Measurements from ENCODE around the gene SORL1.
"Not testable (repeated sequence)": the region's sequence is repeated elsewhere in the genome, so short reads cannot be mapped to it uniquely, and the experiment has no call there.

SORL1 gene, protein sequence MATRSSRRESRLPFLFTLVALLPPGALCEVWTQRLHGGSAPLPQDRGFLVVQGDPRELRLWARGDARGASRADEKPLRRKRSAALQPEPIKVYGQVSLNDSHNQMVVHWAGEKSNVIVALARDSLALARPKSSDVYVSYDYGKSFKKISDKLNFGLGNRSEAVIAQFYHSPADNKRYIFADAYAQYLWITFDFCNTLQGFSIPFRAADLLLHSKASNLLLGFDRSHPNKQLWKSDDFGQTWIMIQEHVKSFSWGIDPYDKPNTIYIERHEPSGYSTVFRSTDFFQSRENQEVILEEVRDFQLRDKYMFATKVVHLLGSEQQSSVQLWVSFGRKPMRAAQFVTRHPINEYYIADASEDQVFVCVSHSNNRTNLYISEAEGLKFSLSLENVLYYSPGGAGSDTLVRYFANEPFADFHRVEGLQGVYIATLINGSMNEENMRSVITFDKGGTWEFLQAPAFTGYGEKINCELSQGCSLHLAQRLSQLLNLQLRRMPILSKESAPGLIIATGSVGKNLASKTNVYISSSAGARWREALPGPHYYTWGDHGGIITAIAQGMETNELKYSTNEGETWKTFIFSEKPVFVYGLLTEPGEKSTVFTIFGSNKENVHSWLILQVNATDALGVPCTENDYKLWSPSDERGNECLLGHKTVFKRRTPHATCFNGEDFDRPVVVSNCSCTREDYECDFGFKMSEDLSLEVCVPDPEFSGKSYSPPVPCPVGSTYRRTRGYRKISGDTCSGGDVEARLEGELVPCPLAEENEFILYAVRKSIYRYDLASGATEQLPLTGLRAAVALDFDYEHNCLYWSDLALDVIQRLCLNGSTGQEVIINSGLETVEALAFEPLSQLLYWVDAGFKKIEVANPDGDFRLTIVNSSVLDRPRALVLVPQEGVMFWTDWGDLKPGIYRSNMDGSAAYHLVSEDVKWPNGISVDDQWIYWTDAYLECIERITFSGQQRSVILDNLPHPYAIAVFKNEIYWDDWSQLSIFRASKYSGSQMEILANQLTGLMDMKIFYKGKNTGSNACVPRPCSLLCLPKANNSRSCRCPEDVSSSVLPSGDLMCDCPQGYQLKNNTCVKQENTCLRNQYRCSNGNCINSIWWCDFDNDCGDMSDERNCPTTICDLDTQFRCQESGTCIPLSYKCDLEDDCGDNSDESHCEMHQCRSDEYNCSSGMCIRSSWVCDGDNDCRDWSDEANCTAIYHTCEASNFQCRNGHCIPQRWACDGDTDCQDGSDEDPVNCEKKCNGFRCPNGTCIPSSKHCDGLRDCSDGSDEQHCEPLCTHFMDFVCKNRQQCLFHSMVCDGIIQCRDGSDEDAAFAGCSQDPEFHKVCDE (N-terminal part only)

DNA sequence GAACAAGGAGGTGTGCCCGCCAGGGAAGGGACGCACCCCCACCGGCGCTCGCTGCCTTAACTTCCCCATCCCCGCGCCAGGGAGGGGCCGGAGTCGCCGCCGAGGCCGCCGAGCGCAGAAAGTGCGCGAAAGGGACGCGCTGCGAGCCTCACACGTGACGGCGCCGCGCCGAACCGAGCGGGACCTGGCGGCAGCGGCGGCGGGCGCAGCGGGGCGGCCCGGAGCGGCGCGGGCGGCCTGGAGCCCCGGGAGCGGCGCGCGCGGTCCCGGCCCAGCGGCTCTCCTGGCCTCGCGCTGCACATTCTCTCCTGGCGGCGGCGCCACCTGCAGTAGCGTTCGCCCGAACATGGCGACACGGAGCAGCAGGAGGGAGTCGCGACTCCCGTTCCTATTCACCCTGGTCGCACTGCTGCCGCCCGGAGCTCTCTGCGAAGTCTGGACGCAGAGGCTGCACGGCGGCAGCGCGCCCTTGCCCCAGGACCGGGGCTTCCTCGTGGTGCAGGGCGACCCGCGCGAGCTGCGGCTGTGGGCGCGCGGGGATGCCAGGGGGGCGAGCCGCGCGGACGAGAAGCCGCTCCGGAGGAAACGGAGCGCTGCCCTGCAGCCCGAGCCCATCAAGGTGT, at the start of gene SORL1:
Gene SORL1, plus strand, starts transcription at position 329 of the 623 bp plus-strand sequence. Its CDS starts 18 bp downstream, at position 347.
- no peak for DNase-seq

DNA sequence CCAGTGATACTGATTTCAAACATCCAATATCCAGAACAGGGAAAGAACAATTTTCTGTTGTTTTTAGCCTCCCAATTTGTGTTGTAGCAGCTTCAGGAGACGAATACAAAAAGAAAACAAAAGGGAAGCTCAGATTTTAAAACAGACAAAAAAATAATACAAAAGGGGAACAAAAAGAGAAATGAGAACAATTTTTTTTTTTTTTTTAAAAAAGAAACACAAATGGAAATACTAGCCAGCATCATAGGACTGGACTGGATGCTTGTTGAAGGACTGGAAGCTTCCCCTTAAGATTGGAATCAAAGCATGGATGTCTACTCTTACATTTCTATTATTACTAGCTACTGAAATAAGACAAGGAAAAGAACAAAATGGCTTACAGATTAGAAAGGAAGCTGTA, 46.5 kb upstream of the SORL1 start:
- no peak for DNase-seq

DNA sequence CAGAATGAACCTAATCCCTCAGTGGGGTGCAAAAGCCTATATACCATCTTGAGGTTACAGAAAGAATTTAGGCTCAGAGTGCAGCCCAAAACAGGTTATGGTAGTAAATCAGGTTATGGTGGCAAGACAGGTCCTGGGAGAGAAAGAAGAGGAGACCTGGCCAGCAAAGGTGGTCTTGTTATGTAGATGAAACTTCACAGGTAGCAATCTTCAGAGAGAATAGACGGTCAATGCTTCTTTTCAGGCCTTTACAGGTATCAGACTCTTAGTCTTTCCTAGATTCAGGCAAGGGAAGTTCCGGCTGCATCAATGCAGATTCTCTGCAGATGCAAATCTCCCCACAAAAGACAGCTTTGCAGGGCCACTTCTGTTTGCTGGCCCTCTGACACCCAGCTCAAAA, 45.8 kb upstream of the SORL1 start:
- no peak for DNase-seq

DNA sequence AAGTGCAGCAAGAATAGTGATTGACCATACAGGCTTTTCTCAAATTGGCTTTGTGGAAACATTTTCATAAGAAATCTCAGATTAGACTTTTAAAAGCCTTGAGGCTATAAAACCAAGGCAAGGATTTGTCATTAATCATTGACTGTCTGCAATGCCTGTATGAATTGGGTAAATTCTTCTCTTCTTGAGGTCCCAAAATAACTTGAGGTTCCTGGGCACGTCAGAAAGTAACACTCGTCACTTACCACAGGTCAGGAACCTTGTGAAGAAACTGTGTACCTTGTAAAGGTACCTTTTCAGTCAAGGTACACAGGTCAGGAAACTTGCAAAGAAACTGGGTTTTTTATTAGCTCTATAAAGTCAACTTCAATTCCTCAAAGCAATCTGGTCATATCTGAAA, 43.3 kb upstream of the SORL1 start:
- DNase-seq, result no peak

DNA sequence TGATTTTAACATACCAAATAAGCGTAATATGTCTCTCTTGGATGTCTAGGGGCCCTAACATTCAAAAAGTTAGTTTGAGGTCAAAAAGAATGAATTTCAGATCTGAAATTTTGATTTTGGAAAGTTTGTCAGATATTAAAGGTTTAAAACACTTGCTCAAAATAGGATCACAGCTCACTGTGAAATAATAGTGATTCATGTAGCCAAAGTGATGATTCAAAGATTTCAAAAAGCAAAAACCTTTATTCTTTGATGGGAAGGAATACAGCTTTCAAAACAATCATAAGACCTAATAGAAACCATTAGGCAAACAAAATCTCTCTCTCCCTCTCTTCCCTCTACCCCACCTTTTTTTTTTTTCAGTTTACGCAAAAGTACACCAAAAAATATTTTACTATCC, 42.1 kb upstream of the SORL1 start:
- DNase-seq, result not testable (repeated sequence)

DNA sequence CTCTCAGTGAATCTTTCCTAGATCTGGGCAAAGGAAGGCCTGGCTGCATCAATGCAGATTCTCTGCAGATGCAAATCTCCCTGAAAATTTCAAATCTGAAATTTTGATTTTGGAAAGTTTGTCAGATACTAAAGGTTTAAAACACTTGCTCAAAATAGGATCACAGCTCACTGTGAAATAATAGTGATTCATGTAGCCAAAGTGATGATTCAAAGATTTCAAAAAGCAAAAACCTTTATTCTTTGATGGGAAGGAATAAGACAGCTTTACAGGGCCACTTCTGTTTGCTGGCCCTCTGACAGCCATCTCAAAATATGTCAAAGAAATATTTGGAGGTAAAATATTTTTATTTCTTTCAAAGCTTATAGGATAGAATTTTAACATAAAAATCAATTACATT, 40.8 kb upstream of the SORL1 start:
- not testable (repeated sequence) for DNase-seq

DNA sequence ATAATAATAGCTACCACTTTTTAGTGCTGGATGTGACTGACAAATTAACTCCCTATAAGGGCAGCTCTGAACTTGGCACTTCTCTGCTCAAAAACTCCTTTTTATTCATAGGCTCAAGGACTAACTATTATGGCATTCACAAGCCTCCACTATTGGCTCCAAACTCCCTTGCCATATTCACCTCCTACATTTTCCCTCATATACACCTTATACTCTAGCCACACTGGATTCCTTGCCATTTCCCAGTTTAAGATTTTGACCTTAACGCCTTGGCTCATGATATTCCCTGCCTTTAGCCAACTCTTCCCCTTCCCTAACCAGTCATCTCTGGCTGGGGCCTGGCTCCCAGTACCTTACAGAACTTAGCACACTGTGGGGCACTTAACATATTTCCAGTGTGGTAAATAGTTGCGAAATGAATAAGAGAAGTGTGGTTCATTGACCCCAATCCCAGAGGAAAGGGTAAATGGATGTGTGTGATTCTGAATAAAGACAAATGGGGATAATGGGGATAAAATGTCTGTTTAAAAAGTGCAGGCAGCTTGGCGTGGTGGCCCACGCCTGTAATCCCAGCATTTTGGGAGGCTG, 40.0 kb upstream of the SORL1 start:
- DNase-seq, result no peak

DNA sequence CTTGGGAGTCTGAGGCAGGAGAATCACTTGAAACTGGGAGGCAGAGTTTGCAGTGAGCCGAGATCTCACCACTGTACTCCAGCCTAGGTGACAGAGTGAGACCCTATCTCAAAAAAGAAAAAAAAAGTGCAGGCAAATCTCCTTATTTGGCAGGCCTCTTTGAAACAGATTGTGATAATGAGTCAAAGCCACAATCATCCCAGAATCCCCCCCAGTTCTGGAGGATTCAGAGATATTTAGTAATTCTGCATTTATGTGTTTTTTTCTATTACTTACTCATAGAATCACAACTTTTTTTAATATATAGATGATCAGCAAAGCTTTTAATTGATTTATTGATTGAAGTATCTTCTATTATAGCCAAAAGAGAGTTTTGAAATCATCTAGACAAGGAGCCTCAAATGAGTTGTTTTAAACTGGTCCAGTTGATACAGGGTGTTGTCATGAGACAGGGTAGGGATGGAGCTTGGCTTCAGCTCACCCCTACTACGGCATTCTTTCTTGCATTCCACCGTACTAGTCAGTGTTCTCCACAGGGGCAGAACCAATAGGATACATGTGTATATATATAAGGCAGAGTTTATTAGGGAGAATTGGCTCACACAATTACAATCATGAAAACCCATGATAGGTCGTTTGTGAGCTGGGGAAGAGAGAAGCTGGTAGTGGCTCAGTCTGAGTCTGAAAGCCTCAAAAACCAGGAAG, 39.3 kb upstream of the SORL1 start:
- DNase-seq, result no peak

DNA sequence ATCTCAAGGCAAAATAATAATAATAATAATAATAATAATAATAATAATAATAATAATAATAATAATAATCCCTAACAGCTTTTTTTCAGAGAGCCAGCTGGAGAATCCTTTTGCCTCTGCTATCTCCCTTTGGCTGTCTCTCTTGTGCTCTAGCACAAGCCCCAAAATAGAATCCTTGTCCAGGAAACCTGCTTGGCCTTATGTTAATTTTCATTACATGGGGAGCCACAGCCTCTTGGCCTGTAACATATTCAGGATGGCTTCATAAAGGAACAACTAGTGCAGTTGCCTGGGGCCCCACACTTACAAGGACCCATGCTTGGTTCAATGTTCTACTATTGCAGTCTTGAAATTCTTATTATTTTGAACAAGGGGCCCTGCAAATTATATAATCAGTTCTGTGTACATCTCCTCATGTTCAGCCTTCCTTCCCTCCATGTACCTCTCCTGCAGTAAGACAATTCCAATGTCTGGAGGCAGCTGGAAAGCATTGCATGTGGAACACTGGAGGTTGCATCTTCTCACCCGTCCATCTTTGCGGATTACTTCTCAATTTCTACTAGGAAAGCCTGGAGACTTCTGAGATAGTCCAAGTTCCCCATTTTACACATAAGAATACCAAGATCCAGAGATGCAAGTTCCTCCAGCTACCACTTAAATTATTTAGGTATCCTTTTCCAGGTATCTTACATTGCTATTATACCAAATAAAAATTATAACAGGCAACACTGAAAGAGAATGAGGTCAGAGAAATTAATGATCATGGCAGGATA, 37.8 kb upstream of the SORL1 start:
- DNase-seq, result no peak

DNA sequence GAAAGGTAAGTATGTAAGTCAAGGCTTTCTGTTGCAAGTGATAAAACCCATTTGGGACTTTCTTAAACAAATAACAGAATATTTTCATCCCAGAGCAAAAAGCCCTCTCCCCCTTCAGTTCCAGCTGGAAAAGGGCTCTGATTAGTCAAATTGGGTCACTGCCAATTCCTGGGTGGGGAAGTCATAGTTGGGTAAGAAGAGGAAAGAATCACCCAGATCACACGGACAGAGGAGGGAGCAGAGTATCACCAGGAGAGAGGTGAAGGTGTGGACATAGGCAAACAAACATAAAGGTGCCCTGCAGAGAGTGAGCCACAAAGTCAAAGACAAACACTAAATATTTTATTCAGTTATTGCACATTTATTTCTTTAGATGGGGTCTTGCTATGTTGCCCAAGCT, 36.3 kb upstream of the SORL1 start:
- no peak for DNase-seq

DNA sequence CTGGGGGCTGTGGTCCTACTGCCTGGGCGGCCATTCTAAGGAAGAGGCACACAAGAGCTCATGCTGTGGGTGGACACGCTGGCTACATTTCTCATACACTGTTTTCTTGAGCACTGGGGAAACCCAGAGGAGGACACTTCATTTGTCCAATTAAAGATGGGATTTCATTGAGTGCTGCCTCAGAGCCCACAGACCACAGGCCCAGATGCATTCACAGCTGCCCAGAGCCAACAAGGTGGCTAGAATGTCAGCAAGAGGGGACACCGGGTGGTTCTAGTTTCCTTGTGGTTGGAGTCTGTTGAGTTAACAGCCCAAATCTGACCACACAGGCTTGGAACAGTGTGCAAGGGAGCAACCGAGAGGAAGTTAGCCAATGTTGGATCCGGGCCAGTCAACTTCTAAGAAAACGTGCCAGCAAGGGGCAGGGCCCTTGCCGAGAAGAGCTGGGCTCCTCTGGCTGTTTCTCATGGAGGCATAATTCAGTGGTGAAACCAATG, 35.0 kb upstream of the SORL1 start:
- no peak for DNase-seq

DNA sequence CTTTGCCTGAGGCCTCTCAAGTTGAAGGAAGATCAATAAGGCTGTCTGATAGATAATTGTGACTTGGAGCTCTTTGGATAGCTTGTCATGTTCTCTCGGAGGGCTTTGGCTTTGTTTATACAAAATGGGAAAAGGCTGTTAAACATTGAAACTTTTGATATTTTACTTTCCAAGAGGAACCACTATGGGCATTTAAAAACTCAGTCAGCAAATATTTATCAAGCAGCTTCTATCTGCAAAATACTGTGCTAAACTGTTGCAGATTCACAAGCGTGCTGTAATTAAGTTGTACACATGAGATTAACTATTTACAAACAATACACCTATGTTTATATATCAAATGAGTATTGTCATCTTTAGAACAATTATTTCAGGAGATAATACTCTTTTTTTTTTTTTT, 34.5 kb upstream of the SORL1 start:
- no peak for DNase-seq

DNA sequence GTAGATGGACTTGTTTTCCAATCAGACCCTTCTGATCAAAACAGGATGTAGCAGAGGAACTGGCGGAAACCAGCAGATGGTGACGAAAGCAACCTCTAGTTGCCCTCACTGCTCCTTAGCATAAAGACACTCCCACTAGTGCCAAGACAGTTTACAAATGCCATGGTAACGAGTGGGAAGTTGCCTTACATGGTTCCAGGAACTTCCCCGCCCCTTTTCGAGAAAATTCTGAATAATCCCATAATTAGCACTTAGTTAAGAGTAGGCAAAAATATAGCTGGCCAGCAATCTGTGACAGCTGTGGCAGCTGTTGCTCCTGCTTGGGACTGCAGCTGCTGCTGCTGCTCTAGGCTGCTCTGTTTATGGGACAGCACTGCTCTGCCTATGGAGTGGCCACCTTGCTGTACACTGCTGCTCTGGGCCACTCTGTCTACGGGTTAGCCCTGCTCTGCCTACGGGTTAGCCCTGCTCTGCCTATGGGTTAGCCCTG, 33.4 kb upstream of the SORL1 start:
- no peak for DNase-seq

DNA sequence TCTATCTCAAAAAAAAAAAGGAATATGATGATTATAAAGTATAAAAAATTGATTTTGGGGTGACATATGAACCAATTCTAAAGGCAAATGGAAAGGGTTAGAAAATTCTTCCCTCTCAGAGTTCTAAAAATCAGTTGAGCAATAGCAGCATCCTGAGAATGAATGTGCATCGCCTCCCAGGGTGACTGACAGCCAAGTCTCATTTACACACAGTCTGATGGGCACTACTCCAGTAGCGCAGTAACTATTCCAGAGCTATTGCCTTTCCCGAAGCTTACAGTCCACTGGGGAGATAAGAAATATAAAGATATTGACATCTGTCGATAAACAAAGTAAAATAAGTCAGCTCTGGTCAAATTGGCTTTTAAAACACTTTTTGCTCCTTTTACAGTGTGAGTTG, 32.3 kb upstream of the SORL1 start:
- no peak for DNase-seq

DNA sequence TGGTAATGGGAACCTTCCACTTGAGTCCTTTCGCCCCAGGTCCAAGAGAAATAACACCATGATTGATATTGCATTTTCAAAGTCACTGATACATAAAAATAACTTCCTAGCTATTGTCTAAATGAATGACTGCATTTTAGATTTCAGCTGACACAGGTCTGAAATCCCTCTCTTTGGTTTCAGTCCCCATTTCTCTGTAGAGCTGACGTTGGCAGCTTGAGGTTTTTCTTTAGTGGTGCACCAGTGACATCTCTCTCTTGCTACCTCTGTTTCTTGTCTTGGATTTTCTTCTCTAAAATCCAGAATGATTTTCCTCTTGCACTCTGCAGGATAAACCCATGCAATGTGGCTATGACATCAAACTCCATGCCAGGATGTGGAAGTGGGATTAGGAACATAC, 31.7 kb upstream of the SORL1 start:
- no peak for DNase-seq

DNA sequence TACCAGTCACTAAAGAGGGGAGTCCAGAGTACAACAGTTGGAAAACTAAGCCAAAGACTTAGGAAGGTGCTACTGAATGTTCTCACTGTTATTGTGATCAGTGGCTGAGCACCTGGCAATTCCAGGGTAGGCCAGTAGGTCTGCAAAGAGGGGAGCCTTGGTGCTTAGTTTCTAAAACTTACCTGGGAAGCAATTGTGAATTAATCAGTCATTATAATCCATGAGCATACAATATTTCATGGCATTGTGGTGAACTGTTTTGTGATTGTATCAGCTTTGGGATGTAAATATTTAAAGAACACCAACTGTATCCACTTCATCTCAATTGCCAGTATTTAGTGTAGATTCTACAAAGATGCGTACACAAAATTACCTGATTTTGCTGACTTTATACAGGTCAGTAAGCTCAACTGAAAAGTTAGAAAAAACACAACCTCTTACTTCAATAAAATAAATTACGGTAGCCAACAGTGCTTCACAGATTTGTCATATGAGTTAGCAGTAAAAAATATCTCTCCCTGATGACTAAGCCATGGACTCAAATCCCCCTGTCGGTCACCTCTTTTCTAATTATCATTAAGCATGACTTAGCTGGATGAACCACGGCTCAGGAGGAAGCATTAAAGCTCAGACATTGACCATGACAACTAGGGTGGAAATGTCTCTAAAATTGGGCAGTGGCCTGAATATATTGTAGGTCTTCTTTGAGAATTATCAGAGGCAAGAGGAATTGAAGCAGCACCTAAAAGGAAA, 30.8 kb upstream of the SORL1 start:
- no peak for DNase-seq

DNA sequence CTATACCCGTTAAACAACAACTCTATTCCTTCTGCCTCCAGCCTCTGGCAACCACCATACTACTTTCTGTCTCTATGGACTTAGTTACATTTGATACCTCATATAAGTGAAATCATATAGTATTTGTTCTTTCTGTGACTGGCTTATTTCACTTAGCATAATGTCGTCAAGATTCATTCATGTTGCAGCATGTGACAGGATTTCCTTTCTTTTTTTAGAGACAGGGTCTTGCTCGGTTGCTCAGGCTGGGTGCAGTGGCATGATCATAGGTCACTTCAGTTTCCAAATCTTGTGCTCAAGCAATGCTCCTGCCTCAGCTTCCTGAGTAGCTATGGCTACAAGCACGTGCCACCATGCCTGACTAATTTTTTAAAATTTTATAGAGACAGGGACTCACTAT, 29.4 kb upstream of the SORL1 start:
- no peak for DNase-seq

DNA sequence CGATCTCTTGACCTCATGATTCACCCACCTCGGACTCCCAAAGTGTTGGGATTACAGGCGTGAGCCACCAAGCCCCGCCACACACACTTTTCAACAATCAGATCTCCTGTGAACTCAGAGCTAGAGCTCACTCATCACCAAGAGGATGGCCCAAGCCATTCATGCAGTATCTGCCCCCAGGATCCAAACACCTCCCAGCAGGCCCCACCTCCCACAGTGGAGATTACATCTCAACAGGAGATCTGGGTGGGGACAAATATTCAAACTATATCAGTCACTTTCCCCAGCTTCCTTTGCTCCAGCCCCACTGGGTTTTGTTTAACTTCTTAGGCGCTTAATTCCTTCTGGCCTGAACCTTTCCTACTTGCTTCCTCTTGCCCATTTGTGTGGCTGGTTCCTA, 26.3 kb upstream of the SORL1 start:
- no peak for DNase-seq

Data from NK-92 treated with Interleukin-12 subunit alpha and Interleukin-12 subunit beta, amount 100 ng/mL, for 24 hours (cell line).